Stimulated activated naive CD4-positive, alpha-beta T cell (primary cell): ENCODE results near the gene RPN2.
"Not testable (repeated sequence)": the region's sequence is repeated elsewhere in the genome, so short reads cannot be mapped to it uniquely, and the experiment has no call there.

ENCODE experiments used
- DNase-seq, 6 experiments: peaks; one replicate each; lab custom pipeline; 2025; lab: John Stamatoyannopoulos, UW

RPN2 gene

GRCh38 chr20:37178839-37179682 lies at the start of gene RPN2, which contains the start of gene MROH8:
Gene RPN2 (plus strand): TSS chr20:37179330. CDS start chr20:37179357, 27 bp downstream.
Gene MROH8 (minus strand): TSS chr20:37179548.
- DNase-seq = peak; percentile 90 to 95 (median 92)

DNA sequence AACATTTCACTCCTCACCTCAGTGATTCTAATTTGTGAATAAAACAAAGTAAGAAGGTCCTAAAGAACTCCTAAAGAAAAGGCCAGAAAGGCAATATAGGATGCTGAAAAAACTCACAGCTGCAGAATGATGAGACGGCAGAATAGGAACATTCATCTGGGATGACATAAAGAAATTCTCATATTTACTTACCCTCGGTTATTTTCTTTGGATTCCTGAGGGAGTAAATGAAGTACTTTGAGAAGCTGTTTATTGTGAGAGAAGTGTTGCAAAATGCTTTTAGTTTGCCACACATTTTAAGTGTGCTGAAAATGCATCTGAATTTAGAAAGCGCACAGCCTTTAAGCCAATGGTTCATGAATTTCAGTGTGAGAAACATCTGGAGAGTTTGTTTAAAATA lies 47.6 kb upstream of the RPN2 start:
- no peak for DNase-seq

GRCh38 chr20:37133952-37134351 lies 45.2 kb upstream of the RPN2 start:
- no peak for DNase-seq

- DNase-seq = no peak
Measured at GRCh38 chr20:37137547-37137946, 41.6 kb upstream of the RPN2 start.

- no peak for DNase-seq
Measured at GRCh38 chr20:37142708-37143107, 36.4 kb upstream of the RPN2 start.

DNA sequence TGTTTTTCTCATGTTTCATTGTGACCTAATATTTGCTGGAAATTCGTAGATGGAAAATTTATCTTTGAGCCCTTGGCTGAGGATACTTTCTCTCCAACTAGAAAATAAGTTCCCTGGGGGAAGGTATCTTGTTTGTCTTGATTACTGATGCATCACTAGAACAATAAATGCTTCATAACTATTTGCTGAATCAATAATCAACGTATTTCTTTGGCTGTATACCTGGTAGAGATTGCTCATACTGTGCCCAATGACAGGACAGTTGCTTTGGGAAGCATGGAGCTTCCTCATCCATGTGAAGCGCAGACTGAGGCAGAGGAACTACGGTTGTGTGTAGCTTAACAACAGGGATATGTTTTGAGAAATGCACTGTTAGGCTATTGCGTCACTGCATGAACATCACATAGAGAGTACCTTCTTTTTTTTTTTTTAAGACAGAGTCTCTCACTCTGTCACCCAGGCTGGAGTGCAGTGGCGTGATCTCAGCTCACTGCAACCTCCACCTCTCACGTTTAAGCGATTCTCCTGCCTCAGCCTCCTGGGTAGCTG lies 34.2 kb upstream of the RPN2 start:
- DNase-seq = no peak

GRCh38 chr20:37147250-37147649 lies 31.9 kb upstream of the RPN2 start:
- no peak for DNase-seq

DNA sequence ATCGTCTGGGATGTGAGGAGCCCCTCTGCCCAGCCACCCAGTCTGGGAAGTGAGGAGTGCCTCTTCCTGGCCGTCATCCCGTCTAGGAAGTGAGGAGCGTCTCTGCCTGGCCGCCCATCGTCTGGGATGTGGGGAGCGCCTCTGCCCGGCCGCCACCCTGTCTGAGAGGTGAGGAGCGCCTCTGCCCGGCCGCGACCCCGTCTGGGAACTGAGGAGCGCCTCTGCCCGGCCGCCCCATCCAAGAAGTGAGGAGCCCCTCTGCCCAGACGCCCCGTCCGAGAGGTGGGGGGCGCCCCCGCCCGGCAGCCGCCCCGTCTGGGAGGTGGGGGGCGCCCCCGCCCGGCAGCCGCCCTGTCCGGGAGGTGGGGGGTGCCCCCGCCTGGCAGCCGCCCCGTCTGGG lies 28.3 kb upstream of the RPN2 start:
- not testable (repeated sequence) for DNase-seq

- DNase-seq = no peak
Measured at GRCh38 chr20:37151529-37151928, 27.6 kb upstream of the RPN2 start.

DNA sequence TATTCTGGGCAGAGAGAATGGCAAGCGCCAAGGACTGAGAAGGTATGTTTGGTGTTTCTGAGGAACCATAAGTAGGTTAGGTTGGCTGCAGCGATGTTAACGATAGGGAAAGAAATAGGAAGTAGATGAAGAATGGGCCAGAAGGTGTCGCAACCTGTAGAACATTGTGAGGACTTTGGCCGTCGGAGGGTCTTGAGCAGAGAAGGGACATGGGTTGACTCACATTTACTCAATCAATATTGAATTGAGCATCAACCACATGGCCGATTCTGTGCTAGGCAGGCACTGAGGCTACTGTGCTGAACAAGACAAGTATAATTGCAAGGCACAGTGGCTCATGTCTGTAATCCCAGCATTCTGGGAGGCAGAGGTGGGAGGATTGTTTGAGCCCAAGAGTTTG lies 26.8 kb upstream of the RPN2 start:
- no peak for DNase-seq

GRCh38 chr20:37154684-37155298 lies 24.3 kb upstream of the RPN2 start:
- no peak for DNase-seq

- DNase-seq = no peak
Measured at GRCh38 chr20:37155987-37156386, 23.1 kb upstream of the RPN2 start.

- no peak for DNase-seq
Measured at GRCh38 chr20:37158248-37158647, 20.9 kb upstream of the RPN2 start.

DNA sequence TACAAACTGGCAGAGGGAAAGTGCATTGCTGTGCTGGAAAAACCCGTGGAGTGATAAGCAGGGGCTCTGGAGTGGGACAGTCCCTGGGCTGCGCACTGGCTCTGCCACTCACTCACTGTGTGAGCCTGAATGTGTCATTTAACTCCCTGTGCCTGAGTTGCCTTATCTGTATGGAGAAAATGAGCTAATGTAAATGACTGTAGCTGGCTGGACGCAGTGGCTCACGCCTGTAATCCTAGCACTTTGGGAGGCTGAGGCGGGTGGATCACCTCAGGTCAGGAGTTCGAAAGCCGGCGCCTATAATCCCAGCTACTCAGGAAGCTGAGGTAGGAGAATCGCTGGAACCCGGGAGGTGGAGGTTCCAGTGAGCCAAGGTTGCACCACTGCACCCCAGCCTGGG lies 18.4 kb upstream of the RPN2 start:
- no peak for DNase-seq

DNA sequence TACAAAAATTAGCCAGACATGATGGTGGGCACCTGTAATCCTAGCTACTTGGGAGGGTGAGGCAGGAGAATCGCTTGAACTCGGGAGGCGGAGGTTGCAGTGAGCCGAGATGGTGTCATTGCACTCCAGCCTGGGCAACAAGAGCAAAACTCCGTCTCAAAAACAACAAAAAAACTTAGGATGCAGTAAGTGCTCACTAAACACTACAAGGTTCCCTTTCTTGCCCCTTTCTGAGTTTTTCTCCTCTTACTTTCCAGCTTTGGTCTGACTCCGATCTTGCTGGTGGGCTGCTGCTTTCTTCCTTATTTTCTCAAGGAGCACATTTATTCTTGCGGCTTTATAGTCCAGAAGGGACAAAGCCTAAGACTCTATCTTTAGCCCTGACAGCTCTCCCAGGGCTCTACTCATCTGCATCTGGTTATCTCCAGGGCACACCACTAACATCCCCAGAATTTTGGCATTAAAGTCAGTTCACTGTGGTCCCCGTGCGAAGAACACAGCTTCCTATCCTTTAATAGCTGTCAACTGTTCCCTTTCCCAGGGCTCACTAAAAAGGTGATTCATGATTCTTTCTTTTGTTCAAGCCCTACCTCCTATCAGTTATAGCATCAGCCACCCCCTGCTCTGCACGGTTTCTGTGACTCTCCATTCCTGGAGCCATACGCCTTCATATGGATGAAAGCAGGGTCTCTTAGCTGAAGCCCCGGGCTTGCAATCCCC lies 17.1 kb upstream of the RPN2 start:
- no peak for DNase-seq

- no peak for DNase-seq
Measured at GRCh38 chr20:37162646-37163045, 16.5 kb upstream of the RPN2 start.

GRCh38 chr20:37163832-37164554 lies 15.1 kb upstream of the RPN2 start:
- DNase-seq = no peak

DNA sequence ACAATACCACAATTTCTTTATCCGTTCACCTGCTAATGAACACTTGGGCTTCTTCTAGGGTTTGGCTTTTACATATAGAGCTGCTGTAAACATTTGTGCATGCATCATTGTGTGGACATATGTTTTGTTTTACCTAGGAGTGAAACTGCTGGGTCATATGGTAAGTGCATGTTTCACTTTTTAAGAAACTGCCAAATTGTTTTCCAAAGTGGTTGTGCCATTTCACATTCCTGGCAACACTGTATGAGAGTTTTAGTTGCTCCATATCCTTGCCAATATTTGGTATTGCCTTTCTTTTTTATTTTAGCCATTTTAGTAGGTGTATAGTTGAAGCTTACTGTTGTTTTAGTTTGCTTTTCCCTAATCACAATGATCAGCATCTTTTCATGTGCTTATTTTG lies 14.1 kb upstream of the RPN2 start:
- no peak for DNase-seq

DNA sequence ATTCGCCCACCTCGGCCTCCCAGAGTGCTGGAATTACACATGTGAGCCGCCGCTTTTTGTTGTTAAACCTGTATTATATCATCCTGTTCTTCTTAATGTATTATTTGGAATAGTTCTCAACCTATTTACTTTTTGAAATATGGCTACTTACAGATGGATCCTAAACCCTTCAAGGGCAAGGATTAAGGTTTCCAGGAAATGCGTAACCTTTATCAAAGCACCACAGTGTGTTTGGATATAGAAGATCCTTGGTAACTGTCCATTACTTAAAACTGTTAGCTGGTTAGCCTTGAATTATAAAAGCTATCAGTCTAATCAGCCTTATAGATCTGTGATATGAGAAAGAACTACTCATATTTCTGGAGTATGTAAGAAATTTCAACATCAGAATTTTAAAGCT lies 12.3 kb upstream of the RPN2 start:
- no peak for DNase-seq

- no peak for DNase-seq
Measured at GRCh38 chr20:37172836-37173235, 6.3 kb upstream of the RPN2 start.

GRCh38 chr20:37179683-37180524 lies 774 bp downstream of the RPN2 start:
- peak in 1 of 6 experiments; percentile 59 for DNase-seq
